Measurements from ENCODE around the gene TOMM22. TPM values are rescaled to one million over a fixed set of nuclear protein-coding genes. Genes with fewer than 3 reads are reported as not detected.

TOMM22 gene
- total RNA-seq, 1 donor from 2014 or later, result 19.3 TPM

- Histone ChIP-seq H3K27me3 (no peaks in the 10 kb centered on the region), H3K36me3 (peaks cover 23 to 43% of the 10 kb centered on the region in 2 donors), H3K27ac (peak overlapping the region in 1 of 2 donors; percentile 63), H3K9me3 (no peaks in the 10 kb centered on the region), H3K4me1 (peaks cover 0 to 14% of the 10 kb centered on the region in 2 donors), H3K4me3 (no peak overlapping the region)
- intact Hi-C loops (cut with DNase I), result no loop called here
- TF ChIP-seq CTCF (IDR thresholded peaks at IDR 0.05), result no peak
- DNase-seq (ENCODE audit: low spot score in 2 of 2), result no peak
These were observed 35.1 kb downstream of the TOMM22 start for GRCh38 chr22:38716826-38717225.

GRCh38 chr22:38717244-38717643, 35.5 kb downstream of the TOMM22 start:
- TF ChIP-seq CTCF (IDR thresholded peaks at IDR 0.05), result no peak
- intact Hi-C loops (cut with DNase I), result no loop called here
- H3K27ac ChIP-seq, result peak overlapping the region; percentile 17 to 63
- peaks cover 23 to 47% of the 10 kb centered on the region in 2 donors for H3K36me3 ChIP-seq
- H3K9me3 ChIP-seq, result no peaks in the 10 kb centered on the region
- H3K4me1 ChIP-seq, result peaks cover 0 to 14% of the 10 kb centered on the region in 2 donors
- DNase-seq (ENCODE audit: low spot score in 2 of 2), result no peak
- no peaks in the 10 kb centered on the region for H3K27me3 ChIP-seq
- no peak overlapping the region for H3K4me3 ChIP-seq

- Histone ChIP-seq H3K27me3 (no peaks in the 10 kb centered on the region), H3K9me3 (no peaks in the 10 kb centered on the region), H3K4me1 (peaks cover 0 to 11% of the 10 kb centered on the region in 2 donors), H3K36me3 (peaks cover 34 to 58% of the 10 kb centered on the region in 2 donors), H3K4me3 (no peak overlapping the region), H3K27ac (peak overlapping the region; percentile 55 to 68)
- DNase-seq (ENCODE audit: low spot score in 2 of 2), result peak in 1 of 2 donors; percentile 88
- intact Hi-C loops (cut with DNase I), result loop anchor here (1.0 kb wide), 1 partner anchor 13 kb away; the partner anchor contains the start of gene GTPBP1
- peak; percentile 49 to 69 (median 65) for TF ChIP-seq CTCF (IDR thresholded peaks at IDR 0.05)
These were observed 36.7 kb downstream of the TOMM22 start for GRCh38 chr22:38718414-38718813.

- H3K9me3 ChIP-seq, result no peaks in the 10 kb centered on the region
- peaks cover 42 to 66% of the 10 kb centered on the region in 2 donors for H3K36me3 ChIP-seq
- no peak for TF ChIP-seq CTCF (IDR thresholded peaks at IDR 0.05)
- intact Hi-C loops (cut with DNase I), result no loop called here
- H3K27ac ChIP-seq, result peak overlapping the region; percentile 55 to 68
- no peak for DNase-seq (ENCODE audit: low spot score in 2 of 2)
- H3K27me3 ChIP-seq, result no peaks in the 10 kb centered on the region
- H3K4me1 ChIP-seq, result peaks cover 0 to 11% of the 10 kb centered on the region in 2 donors
- no peak overlapping the region for H3K4me3 ChIP-seq
These were observed 37.4 kb downstream of the TOMM22 start for GRCh38 chr22:38719196-38719595.

- H3K4me3 ChIP-seq, result no peak overlapping the region
- H3K27me3 ChIP-seq, result no peaks in the 10 kb centered on the region
- intact Hi-C loops (cut with DNase I), result no loop called here
- no peak overlapping the region for H3K27ac ChIP-seq
- H3K4me1 ChIP-seq, result peaks cover 0 to 11% of the 10 kb centered on the region in 2 donors
- no peaks in the 10 kb centered on the region for H3K9me3 ChIP-seq
- TF ChIP-seq CTCF (IDR thresholded peaks at IDR 0.05), result no peak
- no peak for DNase-seq (ENCODE audit: low spot score in 2 of 2)
- peaks cover 54 to 76% of the 10 kb centered on the region in 2 donors for H3K36me3 ChIP-seq
These were observed 38.6 kb downstream of the TOMM22 start for GRCh38 chr22:38720350-38720749.

- H3K36me3 ChIP-seq, result peaks cover 66 to 76% of the 10 kb centered on the region in 2 donors
- no peak for DNase-seq (ENCODE audit: low spot score in 2 of 2)
- H3K27ac ChIP-seq, result no peak overlapping the region
- H3K27me3 ChIP-seq, result no peaks in the 10 kb centered on the region
- H3K4me1 ChIP-seq, result peaks cover 0 to 11% of the 10 kb centered on the region in 2 donors
- no peak for TF ChIP-seq CTCF (IDR thresholded peaks at IDR 0.05)
- intact Hi-C loops (cut with DNase I), result no loop called here
- no peak overlapping the region for H3K4me3 ChIP-seq
- H3K9me3 ChIP-seq, result no peaks in the 10 kb centered on the region
These were observed 39.8 kb downstream of the TOMM22 start for GRCh38 chr22:38721551-38721950.
